Measurements from ENCODE around the gene LIG1. TPM values are rescaled to one million over a fixed set of nuclear protein-coding genes. Genes with fewer than 3 reads are reported as not detected.

The LIG1 gene
- total RNA-seq, 1 experiment from 2014 or later, result 204 TPM

DNA sequence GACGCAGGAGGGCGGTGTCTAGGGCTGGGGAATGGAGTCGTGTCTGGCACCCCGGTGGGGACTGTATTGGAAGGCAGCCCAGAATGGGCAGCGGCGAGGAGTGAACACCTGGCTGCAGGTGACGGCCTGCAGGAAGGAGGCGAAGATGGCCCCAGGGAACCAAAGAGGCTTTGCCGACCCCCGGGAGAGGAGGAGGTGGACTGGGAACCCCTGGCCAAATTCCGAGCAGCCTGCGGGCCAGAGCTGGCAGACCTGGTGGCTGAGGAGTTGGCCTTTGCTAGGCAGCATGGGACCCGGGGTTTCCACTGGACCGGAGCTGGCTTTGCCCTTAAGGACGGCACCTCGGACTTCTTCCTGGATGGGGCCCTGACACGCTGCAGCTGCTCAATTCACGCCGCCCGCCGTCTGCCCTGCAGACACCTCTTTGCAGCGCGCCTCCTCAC lies 26.2 kb upstream of the LIG1 start:
- Histone ChIP-seq H3K36me3 (ENCODE audit: insufficient read depth, low read length, poor library complexity, severe bottlenecking) (no peaks in the 10 kb centered on the region), H3K4me1 (ENCODE audit: insufficient read depth, low read length, poor library complexity, severe bottlenecking) (peaks cover 7% of the 10 kb centered on the region), H3K9me3 (ENCODE audit: low read depth, low read length, poor library complexity, severe bottlenecking) (no peaks in the 10 kb centered on the region), H3K27me3 (replicated peaks; ENCODE audit: insufficient read depth, low read depth, low read length, poor library complexity) (no peaks in the 10 kb centered on the region), H3K4me3 (ENCODE audit: low read depth, low read length, poor library complexity, severe bottlenecking) (no peak overlapping the region), H3K27ac (ENCODE audit: low read depth, low read length, poor library complexity, severe bottlenecking) (peak overlapping the region; percentile 10)
- ChIA-PET POLR2A (ENCODE audit: low non-redundant PET) (no interaction called here), CTCF (no interaction called here)
- intact Hi-C loops (cut with micrococcal nuclease; ENCODE audit: unreplicated experiment), result no loop called here
- TF ChIP-seq EZH2 (IDR thresholded peaks at IDR 0.05; ENCODE audit: borderline replicate concordance, low read depth, low read length, poor library complexity, severe bottlenecking) (no peak), CTCF (conservative IDR thresholded peaks at IDR 0.05; ENCODE audit: low read depth, low read length) (no peak)
- no TSS peak for BruUV-seq (replicated peaks)
- DNase-seq (ENCODE audit: low spot score), result no peak

DNA sequence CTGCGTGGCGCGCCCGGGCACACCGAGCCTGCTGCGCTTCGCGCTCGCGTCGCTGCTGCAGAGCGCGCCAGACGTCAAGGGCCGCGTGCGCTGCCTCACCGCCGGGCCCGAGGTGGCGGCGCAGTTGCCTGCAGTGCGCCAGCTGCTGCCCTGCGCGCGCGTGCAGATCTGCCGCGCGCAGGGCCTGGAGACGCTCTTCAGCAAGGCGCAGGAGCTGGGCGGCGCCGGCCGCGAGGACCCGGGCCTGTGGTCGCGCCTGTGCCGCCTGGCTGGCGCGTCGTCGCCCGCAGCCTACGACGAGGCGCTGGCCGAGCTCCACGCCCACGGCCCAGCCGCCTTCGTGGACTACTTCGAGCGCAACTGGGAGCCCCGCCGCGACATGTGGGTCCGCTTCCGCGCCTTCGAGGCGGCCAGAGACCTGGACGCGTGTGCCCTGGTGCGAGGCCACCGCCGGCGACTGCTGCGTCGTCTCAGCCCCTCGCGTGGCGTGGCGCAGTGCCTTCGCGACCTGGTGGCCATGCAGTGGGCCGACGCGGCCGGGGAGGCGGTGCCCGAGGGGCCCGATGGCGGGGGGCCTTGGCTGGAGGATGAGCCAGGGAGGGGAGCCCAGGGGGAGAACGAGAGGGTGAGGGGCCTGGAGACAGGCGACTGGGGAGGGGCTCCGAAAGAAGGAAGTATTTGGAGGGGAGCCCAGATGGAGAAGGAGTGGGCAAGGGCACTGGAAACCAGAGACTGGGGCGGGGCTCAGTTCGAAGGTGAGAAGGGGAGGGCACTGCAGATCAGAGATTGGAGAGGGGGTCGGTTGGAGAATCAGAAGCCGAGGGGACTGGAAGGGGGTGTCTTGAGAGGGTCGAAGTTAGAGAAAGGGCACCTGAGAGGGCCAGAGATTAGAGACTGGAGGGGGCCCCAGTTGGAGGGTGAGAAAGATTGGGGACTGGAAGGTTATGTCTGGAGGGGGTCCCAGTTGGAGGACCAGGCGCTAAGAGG lies 25.0 kb upstream of the LIG1 start:
- intact Hi-C loops (cut with micrococcal nuclease; ENCODE audit: unreplicated experiment), result no loop called here
- TF ChIP-seq CTCF (conservative IDR thresholded peaks at IDR 0.05; ENCODE audit: low read depth, low read length) (no peak), EZH2 (IDR thresholded peaks at IDR 0.05; ENCODE audit: borderline replicate concordance, low read depth, low read length, poor library complexity, severe bottlenecking) (no peak)
- no peaks in the 10 kb centered on the region for H3K27me3 ChIP-seq (replicated peaks; ENCODE audit: insufficient read depth, low read depth, low read length, poor library complexity)
- ChIA-PET CTCF (no interaction called here), POLR2A (ENCODE audit: low non-redundant PET) (no interaction called here)
- no peak for DNase-seq (ENCODE audit: low spot score)
- no TSS peak for BruUV-seq (replicated peaks)
- H3K4me1 ChIP-seq (ENCODE audit: insufficient read depth, low read length, poor library complexity, severe bottlenecking), result peaks cover 15% of the 10 kb centered on the region
- H3K9me3 ChIP-seq (ENCODE audit: low read depth, low read length, poor library complexity, severe bottlenecking), result no peaks in the 10 kb centered on the region
- H3K36me3 ChIP-seq (ENCODE audit: insufficient read depth, low read length, poor library complexity, severe bottlenecking), result no peaks in the 10 kb centered on the region
- no peak overlapping the region for H3K27ac ChIP-seq (ENCODE audit: low read depth, low read length, poor library complexity, severe bottlenecking)
- H3K4me3 ChIP-seq (ENCODE audit: low read depth, low read length, poor library complexity, severe bottlenecking), result no peak overlapping the region

GRCh38 chr19:48194041-48194843 lies 24.1 kb upstream of the LIG1 start:
- POLR2A ChIA-PET (ENCODE audit: low non-redundant PET), result interaction anchor here (0.6 kb wide), 1 partner anchor 9 kb away, joined by 3 read pairs; no protein-coding TSS in a partner anchor
- peaks cover 16% of the 10 kb centered on the region for H3K4me1 ChIP-seq (ENCODE audit: insufficient read depth, low read length, poor library complexity, severe bottlenecking)
- no TSS peak for BruUV-seq (replicated peaks)
- H3K4me3 ChIP-seq (ENCODE audit: low read depth, low read length, poor library complexity, severe bottlenecking), result no peak overlapping the region
- H3K27ac ChIP-seq (ENCODE audit: low read depth, low read length, poor library complexity, severe bottlenecking), result no peak overlapping the region
- intact Hi-C loops (cut with micrococcal nuclease; ENCODE audit: unreplicated experiment), result no loop called here
- H3K27me3 ChIP-seq (replicated peaks; ENCODE audit: insufficient read depth, low read depth, low read length, poor library complexity), result no peaks in the 10 kb centered on the region
- H3K9me3 ChIP-seq (ENCODE audit: low read depth, low read length, poor library complexity, severe bottlenecking), result peaks cover 2% of the 10 kb centered on the region
- peaks cover 5% of the 10 kb centered on the region for H3K36me3 ChIP-seq (ENCODE audit: insufficient read depth, low read length, poor library complexity, severe bottlenecking)
- TF ChIP-seq CTCF (conservative IDR thresholded peaks at IDR 0.05; ENCODE audit: low read depth, low read length) (peak; percentile 64), EZH2 (IDR thresholded peaks at IDR 0.05; ENCODE audit: borderline replicate concordance, low read depth, low read length, poor library complexity, severe bottlenecking) (no peak)
- CTCF ChIA-PET, result interaction anchor here (1.0 kb wide), 1 partner anchor 9 kb away, joined by 4 read pairs; no protein-coding TSS in a partner anchor
- no peak for DNase-seq (ENCODE audit: low spot score)

Measured in A673 (cell line).